IPS-NIHi7 (cell line): ENCODE measurements around the gene PPP3CA.

Experiments
- DNase-seq: peaks from one replicate; pipeline ENCODE4 v3.0.0; 2012; ENCODE audit warnings: mixed read lengths; ENCODE audit errors: extremely low spot score

PPP3CA gene

DNA sequence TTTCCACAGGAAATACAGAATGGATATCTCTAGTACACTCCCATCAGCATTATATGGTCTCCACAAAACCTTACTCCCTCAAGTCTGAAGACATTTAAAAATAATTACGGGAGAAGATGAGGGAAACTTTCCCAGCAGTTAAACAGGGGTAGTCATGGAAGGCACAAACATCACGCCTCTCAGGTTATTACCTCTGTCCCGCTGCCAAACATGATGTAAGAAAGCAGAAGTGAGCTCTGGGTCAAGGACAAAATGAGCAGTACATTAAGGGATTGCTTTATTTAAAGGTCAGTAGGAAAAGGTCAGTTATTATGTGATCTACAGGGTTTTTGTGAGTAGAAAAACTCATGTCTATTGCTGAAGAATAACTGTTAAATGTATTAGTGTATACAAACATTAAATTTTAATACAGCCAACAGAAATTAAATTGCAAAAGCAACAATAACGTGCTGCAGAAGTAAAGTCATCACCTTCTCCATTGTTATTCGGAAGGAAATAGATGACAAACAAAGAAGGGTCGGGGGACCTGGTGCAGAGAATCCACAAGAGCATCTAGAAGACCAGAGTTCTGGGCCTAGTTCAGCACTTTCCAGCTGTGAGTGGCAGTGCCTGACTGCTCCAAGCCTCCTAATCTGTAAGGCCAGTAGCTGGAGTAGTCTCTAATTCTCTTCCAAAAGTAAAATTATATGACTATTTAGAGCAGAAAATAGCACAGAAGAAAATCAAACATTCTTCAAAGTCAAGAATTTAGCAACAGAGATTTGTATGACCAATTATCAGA is 171.2 kb downstream of the PPP3CA start:
- DNase-seq: no peak

DNA sequence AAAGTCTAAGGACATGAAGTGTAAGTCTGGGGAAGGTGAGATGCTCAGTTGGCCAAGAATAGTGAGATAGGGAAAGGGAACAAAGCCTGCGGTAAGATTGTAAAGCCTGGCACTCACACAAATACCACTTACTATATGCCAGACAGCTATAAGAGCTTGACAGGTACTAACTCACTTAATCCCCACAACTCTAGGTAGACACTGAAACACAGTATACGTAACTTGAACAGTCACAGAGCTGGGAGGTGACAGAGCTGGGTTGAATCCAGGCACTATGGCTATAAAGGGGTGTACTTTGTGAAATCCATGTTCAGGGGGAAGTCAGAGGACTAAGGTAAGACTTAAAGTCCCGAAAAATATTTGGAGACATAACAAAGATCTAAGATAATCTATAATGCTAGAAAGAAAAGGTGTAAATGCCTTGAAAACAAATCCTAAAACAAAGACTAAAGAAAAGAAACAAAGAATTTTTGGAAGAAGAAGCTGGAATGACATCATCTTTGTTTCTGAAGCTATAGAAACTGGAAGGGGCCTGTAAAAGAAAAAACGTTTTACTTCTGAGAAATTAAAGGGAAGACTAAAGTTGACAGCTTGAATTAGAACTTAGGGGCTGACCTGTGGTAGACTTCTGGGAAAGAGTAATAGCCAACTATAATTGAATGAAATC is 172.5 kb downstream of the PPP3CA start:
- no peak for DNase-seq

DNA sequence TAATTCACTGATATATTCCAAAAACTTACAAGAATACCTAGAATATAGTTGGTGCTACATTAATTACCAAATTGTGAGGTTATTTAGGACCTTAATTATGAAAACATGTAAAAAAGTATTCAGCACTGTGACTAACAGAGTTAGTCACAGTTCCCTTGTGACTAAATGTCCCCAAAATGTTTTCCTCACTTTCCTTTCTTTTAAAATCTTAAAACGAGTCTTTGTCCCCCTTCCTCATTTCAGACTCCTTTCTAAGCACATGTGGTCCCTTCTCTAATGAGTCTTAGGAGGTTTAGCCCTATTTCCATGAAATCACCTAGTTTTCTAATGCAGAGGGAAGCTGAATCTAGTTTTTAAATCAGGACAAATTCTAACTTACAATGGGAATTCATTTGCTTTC is 175.0 kb downstream of the PPP3CA start:
- no peak for DNase-seq

DNA sequence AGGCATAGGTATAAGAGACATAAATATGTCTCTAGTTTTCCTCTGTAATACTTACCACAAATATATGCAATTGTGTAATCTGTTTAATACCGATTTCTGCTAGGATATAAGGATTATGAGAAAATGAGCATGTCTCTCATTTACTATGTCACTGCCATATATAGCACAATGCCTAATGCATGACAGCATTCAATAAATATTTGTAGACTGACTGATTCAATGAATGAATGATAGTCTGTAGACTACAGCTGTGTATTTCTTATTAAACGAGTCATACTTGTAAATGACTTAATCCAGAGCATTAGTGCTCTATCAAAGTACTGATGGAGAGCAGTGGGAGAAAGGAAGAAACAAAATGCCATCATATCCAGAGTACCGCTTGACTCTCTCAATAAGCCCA is 175.6 kb downstream of the PPP3CA start:
- DNase-seq: no peak

GRCh38 chr4:101169044-101170014 is 178.0 kb downstream of the PPP3CA start:
- DNase-seq: peak; percentile 73

GRCh38 chr4:101163936-101164335 is 183.4 kb downstream of the PPP3CA start:
- DNase-seq: no peak

- DNase-seq: no peak
These were observed 184.3 kb downstream of the PPP3CA start for GRCh38 chr4:101162990-101163380.

DNA sequence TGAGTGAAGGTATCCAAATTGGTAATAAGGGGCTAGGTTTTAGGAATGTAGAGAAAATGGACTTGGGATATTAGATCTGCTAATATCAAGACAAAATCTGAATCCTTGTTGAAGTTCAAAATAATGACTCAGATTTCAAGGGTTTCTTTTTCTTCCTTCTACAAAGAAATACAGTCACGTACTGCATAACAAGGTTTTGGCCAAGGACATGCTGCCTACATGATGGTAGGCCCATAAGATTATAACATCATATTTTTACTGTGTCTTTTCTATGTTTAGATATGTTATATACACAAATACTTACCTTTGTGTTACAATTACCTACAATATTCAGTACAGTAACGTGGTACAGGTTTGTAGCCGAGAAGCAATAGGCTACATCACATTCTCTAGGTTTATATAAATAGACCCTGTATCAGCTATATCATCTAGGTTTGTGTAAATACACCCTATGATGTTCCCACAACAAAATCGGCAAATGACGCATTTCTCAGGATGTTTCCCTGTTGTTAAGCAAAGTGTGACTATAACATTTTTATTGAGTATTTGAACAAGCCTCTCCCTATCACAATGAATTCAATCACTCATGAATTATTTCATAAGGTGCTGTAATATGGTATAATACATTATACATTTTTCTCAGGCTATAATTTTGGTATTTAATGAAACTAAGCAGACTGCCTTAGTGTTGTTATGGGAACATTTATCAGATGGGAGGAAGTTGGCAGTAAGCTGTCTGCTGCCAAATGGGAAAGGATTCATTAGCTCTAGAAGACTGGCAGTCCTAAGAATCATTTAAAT is 186.3 kb downstream of the PPP3CA start:
- no peak for DNase-seq

- no peak for DNase-seq
These were observed 188.8 kb downstream of the PPP3CA start for GRCh38 chr4:101158507-101158906.

DNA sequence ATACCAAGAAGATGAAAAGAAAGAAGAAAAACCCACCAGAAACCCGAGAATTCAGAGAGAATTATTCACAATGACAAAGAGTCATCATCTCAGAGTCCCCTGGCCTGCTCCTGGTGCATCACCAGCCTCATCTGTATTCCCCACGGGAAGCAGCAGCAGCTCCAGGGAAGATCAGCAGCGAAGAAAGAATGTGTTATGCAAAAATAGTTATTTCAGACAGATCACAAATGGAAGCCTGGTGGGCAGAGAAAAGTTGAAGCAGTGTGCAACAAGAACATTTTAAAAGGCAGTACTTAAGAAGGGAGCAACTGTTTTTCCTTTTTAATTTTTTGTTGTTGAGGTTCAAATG is 189.2 kb downstream of the PPP3CA start:
- no peak for DNase-seq

- DNase-seq: no peak
These were observed 189.8 kb downstream of the PPP3CA start for GRCh38 chr4:101157415-101158133.

DNA sequence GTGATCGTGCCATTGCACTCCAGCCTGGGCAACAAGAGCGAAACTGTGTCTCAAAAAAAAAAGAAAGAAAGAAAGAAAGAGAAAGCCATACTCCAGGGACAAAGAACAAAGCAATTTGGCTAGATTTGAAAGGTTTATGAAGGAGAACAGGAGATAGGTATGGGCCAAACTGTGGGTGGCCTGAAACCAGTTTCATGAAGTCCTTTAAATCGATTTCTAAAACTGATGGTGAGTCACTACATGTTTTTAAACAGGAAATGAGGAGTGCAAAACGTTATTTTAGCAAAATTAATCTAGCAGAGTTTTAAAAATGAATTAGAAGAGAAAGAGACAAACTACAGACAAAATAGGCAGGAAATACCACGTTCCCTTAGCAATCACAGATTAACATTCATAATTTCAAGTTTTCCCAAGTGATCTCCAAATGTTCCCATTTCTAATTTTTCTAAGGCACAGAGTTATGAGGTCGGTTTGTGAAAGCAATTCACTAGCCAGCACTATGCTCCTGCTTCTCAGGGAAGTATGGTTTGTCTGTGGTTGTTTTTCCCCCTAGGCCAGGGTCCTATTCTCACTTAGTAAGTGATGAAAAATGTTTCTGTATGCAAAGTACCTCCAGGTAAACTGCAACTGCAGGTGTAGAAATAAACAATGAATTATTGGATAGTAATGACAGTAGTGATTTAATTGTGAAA is 190.6 kb downstream of the PPP3CA start:
- DNase-seq: no peak

DNA sequence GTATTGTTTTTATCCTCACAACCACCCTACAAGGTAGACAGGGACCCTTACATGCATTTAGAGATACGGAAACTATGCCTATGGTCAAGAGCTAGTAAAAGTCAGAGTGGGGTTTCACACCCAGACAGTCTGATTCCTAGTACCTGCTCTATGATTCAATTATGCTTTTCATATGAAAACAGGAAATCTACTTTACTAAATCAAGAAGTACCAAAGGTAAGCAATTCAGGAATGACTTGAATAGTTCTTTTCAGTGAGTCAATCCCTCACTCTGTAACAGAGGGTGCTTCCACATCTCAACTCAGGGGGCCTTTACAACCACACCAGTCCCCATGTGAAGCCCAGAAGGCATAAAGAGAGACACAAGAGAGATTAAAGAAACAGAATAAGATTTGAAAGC is 191.4 kb downstream of the PPP3CA start:
- DNase-seq: no peak

DNA sequence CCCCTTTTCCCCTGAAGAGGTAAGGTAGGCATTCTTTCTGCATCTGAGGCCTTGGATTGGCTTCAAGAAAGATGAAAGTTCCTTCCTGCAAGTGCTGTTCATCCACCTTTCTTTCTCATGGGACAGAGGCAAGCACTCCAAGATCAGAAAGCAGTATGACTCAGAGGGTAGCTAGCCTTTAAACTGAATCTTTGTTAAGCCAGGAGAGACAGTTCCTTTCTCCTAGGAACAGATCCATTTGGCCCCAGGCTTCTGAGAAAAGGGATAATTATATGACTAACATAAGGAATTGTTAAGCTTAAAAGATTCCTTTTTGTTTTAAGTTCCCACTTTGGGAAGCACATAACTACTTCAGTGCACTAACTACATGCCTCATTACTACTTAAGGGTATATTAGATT is 192.0 kb downstream of the PPP3CA start:
- DNase-seq: peak; percentile 35

- no peak for DNase-seq
These were observed 193.7 kb downstream of the PPP3CA start for GRCh38 chr4:101153653-101154052.

GRCh38 chr4:101152521-101152920 is 194.8 kb downstream of the PPP3CA start:
- DNase-seq: no peak

GRCh38 chr4:101148551-101148950 is 198.8 kb downstream of the PPP3CA start:
- DNase-seq: no peak

- no peak for DNase-seq
These were observed 200.0 kb downstream of the PPP3CA start for GRCh38 chr4:101147283-101147682.

GRCh38 chr4:101145021-101145420 is 202.3 kb downstream of the PPP3CA start:
- no peak for DNase-seq

- no peak for DNase-seq
These were observed 205.1 kb downstream of the PPP3CA start for GRCh38 chr4:101142259-101142658.
